Measurements from ENCODE around the gene HSF5.

- TF ChIP-seq SNAI2 (CRISPR knock-in tag; IDR thresholded peaks at IDR 0.05) (no peak), ZFP3 (CRISPR knock-in tag; IDR thresholded peaks at IDR 0.05) (no peak), RARB (CRISPR knock-in tag; IDR thresholded peaks at IDR 0.05) (no peak)
These were observed 42.9 kb upstream of the HSF5 start for GRCh38 chr17:58531122-58531521.
